Endothelial cell of umbilical vein (primary cell): ENCODE measurements around the gene PIBF1.

ENCODE experiments used
- EZH2 ChIP-seq: IDR thresholded peaks from 2 replicates; pipeline ENCODE4 v1.6.1; 2012; ENCODE audit warnings: borderline replicate concordance, low read depth, mild to moderate bottlenecking, moderate library complexity, low read length, inconsistent platforms; ENCODE audit not compliant: severe bottlenecking
- JUN ChIP-seq: IDR thresholded peaks from 2 replicates; pipeline ENCODE4 v1.6.1; 2011; ENCODE audit warnings: borderline replicate concordance, low read depth; ENCODE audit not compliant: insufficient read length, insufficient read depth
- POLR2AphosphoS5 ChIP-seq: IDR thresholded peaks from 2 replicates; pipeline ENCODE4 v1.6.1; 2012; ENCODE audit warnings: low read depth, mild to moderate bottlenecking, control low read depth, low read length, moderate library complexity; ENCODE audit not compliant: insufficient read depth
- TF ChIP-seq, protein P1 (sequence below), 2 donors: IDR thresholded peaks; 1 replicate in 1 of 2; 2 replicates in 1 of 2; pipeline ENCODE4 v1.5.1; 2011; ENCODE audit warnings: low read length in 2 of 2, mild to moderate bottlenecking in 2 of 2, moderate library complexity in 2 of 2, control low read depth in 1 of 2, inconsistent platforms in 1 of 2, low read depth in 1 of 2; ENCODE audit not compliant: insufficient read depth in 1 of 2; ENCODE audit errors: extremely low read depth in 1 of 2

DNA sequence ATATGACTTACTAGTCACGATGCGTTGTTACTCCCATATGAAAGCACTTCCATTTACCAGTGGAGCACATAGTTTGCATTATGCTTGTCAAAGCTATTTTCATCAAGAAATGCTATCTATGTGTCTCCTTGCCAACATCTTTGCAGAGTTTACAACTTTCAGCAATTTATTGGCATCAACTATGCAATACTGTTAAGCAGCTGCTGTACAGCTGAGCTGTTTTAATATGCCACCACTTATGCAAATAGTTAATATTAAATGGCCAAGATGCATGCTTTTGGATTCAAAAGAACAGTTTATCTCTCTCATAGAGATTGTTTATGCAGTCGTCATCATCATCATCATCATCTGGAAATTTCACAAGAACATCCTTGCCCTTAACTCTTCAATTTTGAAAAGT, 209.0 kb downstream of the PIBF1 start:
- TF ChIP-seq, protein P1, sequence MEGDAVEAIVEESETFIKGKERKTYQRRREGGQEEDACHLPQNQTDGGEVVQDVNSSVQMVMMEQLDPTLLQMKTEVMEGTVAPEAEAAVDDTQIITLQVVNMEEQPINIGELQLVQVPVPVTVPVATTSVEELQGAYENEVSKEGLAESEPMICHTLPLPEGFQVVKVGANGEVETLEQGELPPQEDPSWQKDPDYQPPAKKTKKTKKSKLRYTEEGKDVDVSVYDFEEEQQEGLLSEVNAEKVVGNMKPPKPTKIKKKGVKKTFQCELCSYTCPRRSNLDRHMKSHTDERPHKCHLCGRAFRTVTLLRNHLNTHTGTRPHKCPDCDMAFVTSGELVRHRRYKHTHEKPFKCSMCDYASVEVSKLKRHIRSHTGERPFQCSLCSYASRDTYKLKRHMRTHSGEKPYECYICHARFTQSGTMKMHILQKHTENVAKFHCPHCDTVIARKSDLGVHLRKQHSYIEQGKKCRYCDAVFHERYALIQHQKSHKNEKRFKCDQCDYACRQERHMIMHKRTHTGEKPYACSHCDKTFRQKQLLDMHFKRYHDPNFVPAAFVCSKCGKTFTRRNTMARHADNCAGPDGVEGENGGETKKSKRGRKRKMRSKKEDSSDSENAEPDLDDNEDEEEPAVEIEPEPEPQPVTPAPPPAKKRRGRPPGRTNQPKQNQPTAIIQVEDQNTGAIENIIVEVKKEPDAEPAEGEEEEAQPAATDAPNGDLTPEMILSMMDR (IDR thresholded peaks at IDR 0.05; ENCODE audit: extremely low read depth in 1 of 2, insufficient read depth in 1 of 2, low read depth in 1 of 2, low read length in 2 of 2): no peak
- TF ChIP-seq EZH2 (no peak), POLR2AphosphoS5 (no peak), JUN (no peak)
